Measurements from ENCODE around the gene CWC27. TPM values are rescaled to one million over a fixed set of nuclear protein-coding genes. Genes with fewer than 3 reads are reported as not detected.

The CWC27 gene
- total and polyA plus RNA-seq, 5 donors = 19.9 to 30.2 (median 23.2) TPM

- H3K4me3 ChIP-seq (ENCODE audit: low read length) = no peak overlapping the region
- no peaks in the 10 kb centered on the region for H3K27me3 ChIP-seq (ENCODE audit: control insufficient read depth, insufficient read depth)
- H3K4me1 ChIP-seq (ENCODE audit: control insufficient read depth, insufficient read depth, low read length) = no peaks in the 10 kb centered on the region
- DNase-seq = no peak
- H3K27ac ChIP-seq (ENCODE audit: low read length) = no peak overlapping the region
- ATAC-seq = no peak
- intact Hi-C loops (cut with DNase I) = no loop called here
- no peaks in the 10 kb centered on the region for H3K9me3 ChIP-seq (ENCODE audit: control insufficient read depth, low read length)
Measured at GRCh38 chr5:64947801-64948200, 179.1 kb downstream of the CWC27 start.

GRCh38 chr5:64949331-64949730 is 180.6 kb downstream of the CWC27 start:
- 80% methylated on average over 3 of the region's 3 CpGs for WGBS
- no peak overlapping the region for H3K27ac ChIP-seq (ENCODE audit: low read length)
- no peaks in the 10 kb centered on the region for H3K4me1 ChIP-seq (ENCODE audit: control insufficient read depth, insufficient read depth, low read length)
- intact Hi-C loops (cut with DNase I) = no loop called here
- no peak overlapping the region for H3K4me3 ChIP-seq (ENCODE audit: low read length)
- H3K27me3 ChIP-seq (ENCODE audit: control insufficient read depth, insufficient read depth) = no peaks in the 10 kb centered on the region
- DNase-seq (no peak), ATAC-seq (no peak)
- H3K9me3 ChIP-seq (ENCODE audit: control insufficient read depth, low read length) = no peaks in the 10 kb centered on the region

GRCh38 chr5:64952951-64953673 is 184.4 kb downstream of the CWC27 start:
- intact Hi-C loops (cut with DNase I) = loop anchor here in 1 of 4 donors (10.0 kb wide), 1 partner anchor 152 kb away; no protein-coding TSS in a partner anchor
- H3K9me3 ChIP-seq (ENCODE audit: control insufficient read depth, low read length) = no peaks in the 10 kb centered on the region
- no peaks in the 10 kb centered on the region for H3K4me1 ChIP-seq (ENCODE audit: control insufficient read depth, insufficient read depth, low read length)
- H3K27me3 ChIP-seq (ENCODE audit: control insufficient read depth, insufficient read depth) = no peaks in the 10 kb centered on the region
- H3K27ac ChIP-seq (ENCODE audit: low read length) = no peak overlapping the region
- 70% methylated on average over 3 of the region's 3 CpGs for WGBS
- H3K4me3 ChIP-seq (ENCODE audit: low read length) = no peak overlapping the region
- ATAC-seq (no peak), DNase-seq (no peak)

- H3K9me3 ChIP-seq (ENCODE audit: control insufficient read depth, low read length) = no peaks in the 10 kb centered on the region
- no peak overlapping the region for H3K27ac ChIP-seq (ENCODE audit: low read length)
- no peaks in the 10 kb centered on the region for H3K4me1 ChIP-seq (ENCODE audit: control insufficient read depth, insufficient read depth, low read length)
- 100% methylated on average over 1 of the region's 1 CpG for WGBS
- H3K4me3 ChIP-seq (ENCODE audit: low read length) = no peak overlapping the region
- no peaks in the 10 kb centered on the region for H3K27me3 ChIP-seq (ENCODE audit: control insufficient read depth, insufficient read depth)
- no peak for ATAC-seq
- intact Hi-C loops (cut with DNase I) = loop anchor here in 1 of 4 donors (10.0 kb wide), 1 partner anchor 150 kb away; no protein-coding TSS in a partner anchor
- no peak for DNase-seq
Measured at GRCh38 chr5:64954518-64954917, 185.8 kb downstream of the CWC27 start.

- Histone ChIP-seq H3K27ac (ENCODE audit: low read length) (no peak overlapping the region), H3K27me3 (ENCODE audit: control insufficient read depth, insufficient read depth) (no peaks in the 10 kb centered on the region), H3K4me1 (ENCODE audit: control insufficient read depth, insufficient read depth, low read length) (no peaks in the 10 kb centered on the region), H3K9me3 (ENCODE audit: control insufficient read depth, low read length) (no peaks in the 10 kb centered on the region), H3K4me3 (ENCODE audit: low read length) (no peak overlapping the region)
- no peak for ATAC-seq
- DNase-seq = no peak
- intact Hi-C loops (cut with DNase I) = loop anchor here in 1 of 4 donors (5.0 to 10.0 kb wide), 2 partner anchors 146 to 523 kb away; partner anchors contain the start of gene ADAMTS6
Measured at GRCh38 chr5:64958757-64959391, 190.1 kb downstream of the CWC27 start.

GRCh38 chr5:64963278-64963677 is 194.5 kb downstream of the CWC27 start:
- ATAC-seq = no peak
- Histone ChIP-seq H3K4me3 (ENCODE audit: low read length) (no peak overlapping the region), H3K27me3 (ENCODE audit: control insufficient read depth, insufficient read depth) (no peaks in the 10 kb centered on the region), H3K9me3 (ENCODE audit: control insufficient read depth, low read length) (no peaks in the 10 kb centered on the region), H3K4me1 (ENCODE audit: control insufficient read depth, insufficient read depth, low read length) (no peaks in the 10 kb centered on the region), H3K27ac (ENCODE audit: low read length) (no peak overlapping the region)
- 99% methylated on average over 1 of the region's 1 CpG for WGBS
- intact Hi-C loops (cut with DNase I) = loop anchor here in 2 of 4 donors (5.0 to 10.0 kb wide), 3 partner anchors 142 to 522 kb away; partner anchors contain the start of gene ADAMTS6 (in 2 of the 2)
- no peak for DNase-seq

GRCh38 chr5:64968591-64969110 is 199.9 kb downstream of the CWC27 start:
- Histone ChIP-seq H3K4me1 (ENCODE audit: control insufficient read depth, insufficient read depth, low read length) (peaks cover 3% of the 10 kb centered on the region), H3K4me3 (ENCODE audit: low read length) (no peak overlapping the region), H3K27ac (ENCODE audit: low read length) (no peak overlapping the region), H3K9me3 (ENCODE audit: control insufficient read depth, low read length) (no peaks in the 10 kb centered on the region), H3K27me3 (ENCODE audit: control insufficient read depth, insufficient read depth) (no peaks in the 10 kb centered on the region)
- 97% methylated on average over 1 of the region's 1 CpG for WGBS
- intact Hi-C loops (cut with DNase I) = loop anchor here in 2 of 4 donors (10.0 kb wide), 2 partner anchors 136 to 516 kb away; partner anchors contain the start of gene ADAMTS6 (in 1 of the 2)
- DNase-seq = no peak
- no peak for ATAC-seq

- peaks cover 3% of the 10 kb centered on the region for H3K4me1 ChIP-seq (ENCODE audit: control insufficient read depth, insufficient read depth, low read length)
- no peaks in the 10 kb centered on the region for H3K9me3 ChIP-seq (ENCODE audit: control insufficient read depth, low read length)
- H3K27me3 ChIP-seq (ENCODE audit: control insufficient read depth, insufficient read depth) = no peaks in the 10 kb centered on the region
- DNase-seq (no peak), ATAC-seq (no peak)
- intact Hi-C loops (cut with DNase I) = loop anchor here in 2 of 4 donors (10.0 kb wide), 2 partner anchors 135 to 515 kb away; partner anchors contain the start of gene ADAMTS6 (in 1 of the 2)
- 76% methylated on average over 5 of the region's 5 CpGs for WGBS
- no peak overlapping the region for H3K27ac ChIP-seq (ENCODE audit: low read length)
- H3K4me3 ChIP-seq (ENCODE audit: low read length) = no peak overlapping the region
Measured at GRCh38 chr5:64969578-64969977, 200.8 kb downstream of the CWC27 start.

- intact Hi-C loops (cut with DNase I) = no loop called here
- H3K27me3 ChIP-seq (ENCODE audit: control insufficient read depth, insufficient read depth) = no peaks in the 10 kb centered on the region
- H3K27ac ChIP-seq (ENCODE audit: low read length) = no peak overlapping the region
- 47% methylated on average over 2 of the region's 2 CpGs for WGBS
- ATAC-seq (no peak), DNase-seq (no peak)
- H3K4me1 ChIP-seq (ENCODE audit: control insufficient read depth, insufficient read depth, low read length) = peaks cover 3% of the 10 kb centered on the region
- no peak overlapping the region for H3K4me3 ChIP-seq (ENCODE audit: low read length)
- H3K9me3 ChIP-seq (ENCODE audit: control insufficient read depth, low read length) = no peaks in the 10 kb centered on the region
Measured at GRCh38 chr5:64971513-64971912, 202.8 kb downstream of the CWC27 start.

GRCh38 chr5:64971990-64972389 is 203.3 kb downstream of the CWC27 start:
- 76% methylated on average over 3 of the region's 3 CpGs for WGBS
- ATAC-seq (no peak), DNase-seq (no peak)
- H3K27ac ChIP-seq (ENCODE audit: low read length) = no peak overlapping the region
- H3K4me1 ChIP-seq (ENCODE audit: control insufficient read depth, insufficient read depth, low read length) = peaks cover 3% of the 10 kb centered on the region
- no peaks in the 10 kb centered on the region for H3K9me3 ChIP-seq (ENCODE audit: control insufficient read depth, low read length)
- H3K27me3 ChIP-seq (ENCODE audit: control insufficient read depth, insufficient read depth) = no peaks in the 10 kb centered on the region
- intact Hi-C loops (cut with DNase I) = no loop called here
- H3K4me3 ChIP-seq (ENCODE audit: low read length) = no peak overlapping the region

- no peak for DNase-seq
- Histone ChIP-seq H3K27me3 (ENCODE audit: control insufficient read depth, insufficient read depth) (no peaks in the 10 kb centered on the region), H3K4me3 (ENCODE audit: low read length) (no peak overlapping the region), H3K27ac (ENCODE audit: low read length) (no peak overlapping the region), H3K4me1 (ENCODE audit: control insufficient read depth, insufficient read depth, low read length) (peaks cover 3% of the 10 kb centered on the region), H3K9me3 (ENCODE audit: control insufficient read depth, low read length) (no peaks in the 10 kb centered on the region)
- no peak for ATAC-seq
- intact Hi-C loops (cut with DNase I) = no loop called here
Measured at GRCh38 chr5:64972591-64972990, 203.9 kb downstream of the CWC27 start.
